Smooth muscle cell (in vitro differentiated cells): ENCODE results near the gene C1QTNF1. TPM values are rescaled to one million over a fixed set of nuclear protein-coding genes. Genes with fewer than 3 reads are reported as not detected.

Source experiments
- DNase-seq: peaks from one replicate; lab custom pipeline; 2025; ENCODE audit not compliant: unreplicated experiment; lab: John Stamatoyannopoulos, UW
- H2AFZ ChIP-seq: fragments of 200-600 bp; sonication (generic); 2 replicates; pipeline ENCODE4 v1.6.0; 2016; ENCODE audit warnings: antibody characterized with exemption, low read depth, mild to moderate bottlenecking
- H3F3A ChIP-seq: fragments of 200-600 bp; sonication (generic); 2 replicates; pipeline ENCODE4 v1.6.0; 2017; ENCODE audit warnings: antibody characterized with exemption, low read depth
- H3K27ac ChIP-seq: fragments of 200-600 bp; sonication (generic); 2 replicates; pipeline ENCODE4 v1.5.1; 2016; ENCODE audit warnings: low read depth, mild to moderate bottlenecking
- H3K27me3 ChIP-seq: fragments of 200-600 bp; sonication (generic); 2 replicates; pipeline ENCODE4 v1.6.1; 2016; ENCODE audit warnings: low read depth, mild to moderate bottlenecking
- H3K36me3 ChIP-seq: fragments of 200-600 bp; sonication (generic); 2 replicates; pipeline ENCODE4 v1.5.1; 2016; ENCODE audit warnings: low read depth
- H3K4me1 ChIP-seq: fragments of 200-600 bp; sonication (generic); 2 replicates; pipeline ENCODE4 v1.5.1; 2016; ENCODE audit warnings: low read depth
- H3K4me2 ChIP-seq: fragments of 200-600 bp; sonication (generic); 2 replicates; pipeline ENCODE4 v1.6.0; 2016; ENCODE audit warnings: mild to moderate bottlenecking
- H3K4me3 ChIP-seq: fragments of 200-600 bp; sonication (generic); 2 replicates; pipeline ENCODE4 v1.5.1; 2016; ENCODE audit warnings: mild to moderate bottlenecking
- H3K79me2 ChIP-seq: fragments of 200-600 bp; sonication (generic); 2 replicates; pipeline ENCODE4 v1.6.0; 2016; ENCODE audit warnings: low read depth, mild to moderate bottlenecking
- H3K9ac ChIP-seq: fragments of 200-600 bp; sonication (generic); 2 replicates; pipeline ENCODE4 v1.6.0; 2016; ENCODE audit warnings: low read depth
- H3K9me3 ChIP-seq: fragments of 200-600 bp; sonication (generic); replicated peaks from 2 replicates; pipeline ENCODE4 v1.5.1; 2016; ENCODE audit warnings: low read depth
- H4K20me1 ChIP-seq: fragments of 200-600 bp; sonication (generic); 2 replicates; pipeline ENCODE4 v1.6.0; 2016; ENCODE audit warnings: low read depth
- WGBS: methylation state at CpG from one replicate; pipeline ENCODE4 v1.1.7; 2016; ENCODE audit warnings: low lambda C conversion rate; 5-methylcytosine and 5-hydroxymethylcytosine counted together
- polyA plus RNA-seq: library from polyadenylated mRNA; unstranded; fragments of >200 nt; fragmentation: Nextera tagmentation; extraction: Ambion mirVana; gene quantifications from 2 replicates; pipeline ENCODE4 v1.2.1, GENCODE V29; 2016
- total RNA-seq: library from RNA; depleted of rRNA; stranded (reverse); fragments of >200 nt; gene quantifications from 2 replicates; pipeline ENCODE4 v1.2.3, GENCODE V29; 2014
- TF ChIP-seq, protein P1 (sequence below): fragments of 200-600 bp; sonication (generic); IDR thresholded peaks from 2 replicates; pipeline ENCODE4 v1.5.1; 2017; ENCODE audit warnings: borderline replicate concordance, mild to moderate bottlenecking, antibody characterized with exemption; ENCODE audit not compliant: insufficient read depth, poor library complexity, severe bottlenecking

Gene C1QTNF1
- total and polyA plus RNA-seq, 2 experiments from 2014 or later = 5.7 to 9.4 TPM

DNA sequence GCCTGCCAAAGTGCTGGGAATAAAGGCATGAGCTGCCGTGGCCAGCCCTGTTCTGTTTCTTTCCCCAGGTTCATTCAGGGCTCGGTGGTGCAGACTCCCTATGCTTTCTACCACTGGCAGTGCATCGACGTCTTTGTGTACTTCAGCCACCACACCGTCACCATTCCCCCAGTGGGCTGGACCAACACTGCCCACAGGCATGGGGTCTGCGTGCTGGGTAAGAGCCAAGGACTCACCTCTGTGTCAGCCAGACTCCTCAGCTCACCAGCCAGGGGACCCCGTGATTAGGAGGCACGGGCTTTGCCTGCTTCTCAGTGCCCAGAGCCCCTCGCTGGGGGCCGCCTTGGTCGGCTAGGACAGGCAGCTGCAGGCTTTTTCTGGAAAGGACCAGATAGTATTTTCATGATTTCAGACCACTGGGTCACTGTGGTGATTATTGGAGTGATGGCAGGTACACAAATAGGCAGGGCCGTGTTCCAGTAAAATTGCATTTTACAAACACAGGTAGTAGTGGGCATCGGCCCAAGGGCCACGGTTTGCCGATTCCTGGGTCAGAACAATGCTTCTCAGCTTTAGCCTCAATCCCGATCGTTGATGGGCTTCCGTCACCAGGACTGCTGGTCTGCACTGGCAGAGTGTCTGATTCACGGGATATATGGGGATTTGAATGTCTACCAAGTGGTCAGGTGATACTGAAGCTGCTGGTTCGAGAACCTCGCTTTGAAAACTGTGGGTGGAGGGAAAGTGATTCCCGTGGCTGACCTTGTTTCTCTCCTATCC, 55.6 kb downstream of the C1QTNF1 start:
- 97% methylated on average over 22 of the region's 22 CpGs for WGBS
- DNase-seq = no peak
- Histone ChIP-seq H4K20me1 (peaks cover 13% of the 10 kb centered on the region), H3K9ac (no peak overlapping the region), H3K27me3 (no peaks in the 10 kb centered on the region), H3K36me3 (no peaks in the 10 kb centered on the region), H3K4me1 (peaks cover 6% of the 10 kb centered on the region), H3K9me3 (no peaks in the 10 kb centered on the region), H3K4me2 (no peak overlapping the region), H3K79me2 (no peaks in the 10 kb centered on the region), H3K4me3 (no peak overlapping the region), H3F3A (no peaks in the 10 kb centered on the region), H2AFZ (no peak overlapping the region), H3K27ac (no peak overlapping the region)
- TF ChIP-seq, protein P1, sequence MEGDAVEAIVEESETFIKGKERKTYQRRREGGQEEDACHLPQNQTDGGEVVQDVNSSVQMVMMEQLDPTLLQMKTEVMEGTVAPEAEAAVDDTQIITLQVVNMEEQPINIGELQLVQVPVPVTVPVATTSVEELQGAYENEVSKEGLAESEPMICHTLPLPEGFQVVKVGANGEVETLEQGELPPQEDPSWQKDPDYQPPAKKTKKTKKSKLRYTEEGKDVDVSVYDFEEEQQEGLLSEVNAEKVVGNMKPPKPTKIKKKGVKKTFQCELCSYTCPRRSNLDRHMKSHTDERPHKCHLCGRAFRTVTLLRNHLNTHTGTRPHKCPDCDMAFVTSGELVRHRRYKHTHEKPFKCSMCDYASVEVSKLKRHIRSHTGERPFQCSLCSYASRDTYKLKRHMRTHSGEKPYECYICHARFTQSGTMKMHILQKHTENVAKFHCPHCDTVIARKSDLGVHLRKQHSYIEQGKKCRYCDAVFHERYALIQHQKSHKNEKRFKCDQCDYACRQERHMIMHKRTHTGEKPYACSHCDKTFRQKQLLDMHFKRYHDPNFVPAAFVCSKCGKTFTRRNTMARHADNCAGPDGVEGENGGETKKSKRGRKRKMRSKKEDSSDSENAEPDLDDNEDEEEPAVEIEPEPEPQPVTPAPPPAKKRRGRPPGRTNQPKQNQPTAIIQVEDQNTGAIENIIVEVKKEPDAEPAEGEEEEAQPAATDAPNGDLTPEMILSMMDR = no peak

DNA sequence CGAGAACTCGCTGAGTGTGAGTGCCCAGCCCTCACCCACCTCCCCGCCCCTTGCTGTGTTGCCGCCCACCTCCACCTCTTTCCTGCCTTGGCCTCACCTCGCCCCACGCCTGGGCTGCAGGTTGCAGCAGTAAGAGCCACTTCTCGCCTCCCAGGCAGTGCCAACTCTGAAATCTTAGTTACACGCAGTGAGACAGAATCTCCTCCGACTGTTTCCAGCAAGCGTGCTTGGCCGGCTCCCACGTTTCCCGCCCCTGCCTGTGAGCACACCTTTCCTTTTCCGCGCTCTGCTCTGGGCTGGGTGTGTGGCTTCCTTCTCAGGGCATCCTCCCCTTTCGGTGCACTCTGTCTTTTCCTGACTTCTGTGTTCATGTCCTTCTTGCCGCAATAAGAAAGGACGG, 56.4 kb downstream of the C1QTNF1 start:
- DNase-seq = no peak
- Histone ChIP-seq H3F3A (no peaks in the 10 kb centered on the region), H3K27me3 (no peaks in the 10 kb centered on the region), H3K4me3 (no peak overlapping the region), H3K4me1 (peaks cover 4% of the 10 kb centered on the region), H3K9me3 (no peaks in the 10 kb centered on the region), H3K36me3 (no peaks in the 10 kb centered on the region), H3K27ac (no peak overlapping the region), H3K9ac (no peak overlapping the region), H2AFZ (no peak overlapping the region), H3K79me2 (no peaks in the 10 kb centered on the region), H4K20me1 (peaks cover 13% of the 10 kb centered on the region), H3K4me2 (no peak overlapping the region)
- TF ChIP-seq, protein P1 = no peak
- WGBS = 94% methylated on average over 16 of the region's 18 CpGs

DNA sequence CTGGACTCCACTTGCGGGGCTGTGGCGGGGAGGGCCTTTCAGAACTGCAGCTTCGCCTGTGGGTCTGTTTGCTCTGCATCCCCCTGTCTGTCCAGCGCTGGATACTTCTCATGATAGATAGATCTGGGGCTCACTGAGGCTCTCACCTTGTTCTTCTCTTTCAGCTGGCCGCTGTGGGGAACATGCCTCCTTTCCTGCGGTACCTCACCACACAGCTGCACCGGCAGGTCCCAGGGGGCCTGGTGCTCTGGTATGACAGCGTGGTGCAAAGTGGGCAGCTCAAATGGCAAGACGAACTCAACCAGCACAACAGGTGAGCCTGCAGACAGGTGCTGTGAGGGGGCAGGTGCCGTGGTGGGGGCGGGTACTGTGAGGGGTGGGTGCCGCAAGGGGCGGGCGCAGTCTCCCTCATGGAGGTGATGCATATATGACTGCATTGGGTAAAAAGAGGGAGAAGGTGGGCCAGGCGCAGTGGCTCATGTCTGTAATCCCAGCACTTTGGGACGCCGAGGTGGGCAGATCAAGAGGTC, 56.9 kb downstream of the C1QTNF1 start:
- DNase-seq = no peak
- Histone ChIP-seq H3K9me3 (no peaks in the 10 kb centered on the region), H3K27me3 (no peaks in the 10 kb centered on the region), H4K20me1 (peaks cover 13% of the 10 kb centered on the region), H2AFZ (no peak overlapping the region), H3K36me3 (no peaks in the 10 kb centered on the region), H3K9ac (no peak overlapping the region), H3K4me1 (no peaks in the 10 kb centered on the region), H3K79me2 (no peaks in the 10 kb centered on the region), H3K4me3 (no peak overlapping the region), H3F3A (no peaks in the 10 kb centered on the region), H3K27ac (no peak overlapping the region), H3K4me2 (no peak overlapping the region)
- TF ChIP-seq, protein P1 = no peak
- WGBS = 99% methylated on average over 14 of the region's 17 CpGs
